GM18511 (cell line): ENCODE measurements around the gene KIAA1755.

ENCODE experiments used
- ATAC-seq: cut with Tn5 transposase; IDR thresholded peaks from one replicate; pipeline ENCODE4 v1.9.1; 2021; ENCODE audit warnings: mild to moderate bottlenecking, moderate library complexity; ENCODE audit not compliant: unreplicated experiment

The KIAA1755 gene

DNA sequence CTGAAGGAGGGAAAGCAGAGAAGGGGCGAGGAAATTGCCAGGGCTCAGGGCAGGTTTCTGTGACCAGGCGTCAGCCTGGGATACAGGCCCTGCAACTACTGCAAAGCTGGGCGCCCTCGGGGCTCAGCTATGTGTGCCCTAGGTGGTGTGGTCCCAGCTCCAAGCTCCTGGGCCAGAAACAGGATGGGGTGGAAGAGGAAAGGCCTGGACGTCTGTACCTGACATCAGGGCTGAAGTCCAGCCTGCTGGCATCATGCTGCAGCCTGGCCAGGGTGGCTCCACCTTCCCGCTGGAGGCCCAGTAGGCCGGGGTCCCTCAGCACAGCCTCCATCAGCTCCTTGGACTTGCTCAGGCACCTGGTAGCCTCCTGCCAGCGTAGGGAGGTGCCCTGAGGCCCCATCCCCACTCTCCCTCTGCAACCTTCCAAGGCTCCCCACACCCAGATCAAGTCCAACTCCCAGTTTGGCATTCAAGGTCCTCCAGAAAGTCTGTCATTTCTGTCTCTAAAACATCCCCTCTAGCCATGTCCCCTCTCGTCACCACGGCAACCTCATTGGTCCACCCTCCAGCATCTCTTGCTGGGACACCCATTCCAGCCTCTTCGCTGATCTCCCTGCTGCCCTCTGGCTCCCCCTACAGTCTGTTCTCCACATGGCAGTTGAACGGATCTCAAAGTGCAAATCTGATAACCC, 38.2 kb downstream of the KIAA1755 start:
- ATAC-seq = no peak

DNA sequence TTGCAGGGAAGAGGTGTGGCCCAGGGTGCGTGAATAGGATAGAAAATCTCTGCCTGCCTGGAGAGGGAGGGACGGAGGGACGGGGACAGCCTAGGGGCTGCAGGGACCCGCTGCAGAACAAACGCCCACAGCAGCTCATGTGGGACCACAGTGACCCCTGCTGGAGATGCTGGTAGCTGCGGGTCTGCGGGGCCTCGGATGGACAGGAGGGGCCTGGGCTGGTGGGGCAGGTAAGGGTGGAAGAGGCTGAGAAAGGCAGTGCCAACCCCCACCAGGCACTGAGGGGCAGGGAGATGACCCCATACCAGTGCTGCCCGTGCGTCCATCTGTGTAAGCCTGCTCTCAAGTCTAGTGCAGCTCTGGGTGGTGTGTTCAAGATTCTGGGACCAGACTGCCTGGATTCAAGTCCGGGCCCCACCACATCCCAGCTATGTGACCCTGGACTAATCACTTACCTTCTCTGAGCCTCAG, 39.4 kb downstream of the KIAA1755 start:
- ATAC-seq = no peak

DNA sequence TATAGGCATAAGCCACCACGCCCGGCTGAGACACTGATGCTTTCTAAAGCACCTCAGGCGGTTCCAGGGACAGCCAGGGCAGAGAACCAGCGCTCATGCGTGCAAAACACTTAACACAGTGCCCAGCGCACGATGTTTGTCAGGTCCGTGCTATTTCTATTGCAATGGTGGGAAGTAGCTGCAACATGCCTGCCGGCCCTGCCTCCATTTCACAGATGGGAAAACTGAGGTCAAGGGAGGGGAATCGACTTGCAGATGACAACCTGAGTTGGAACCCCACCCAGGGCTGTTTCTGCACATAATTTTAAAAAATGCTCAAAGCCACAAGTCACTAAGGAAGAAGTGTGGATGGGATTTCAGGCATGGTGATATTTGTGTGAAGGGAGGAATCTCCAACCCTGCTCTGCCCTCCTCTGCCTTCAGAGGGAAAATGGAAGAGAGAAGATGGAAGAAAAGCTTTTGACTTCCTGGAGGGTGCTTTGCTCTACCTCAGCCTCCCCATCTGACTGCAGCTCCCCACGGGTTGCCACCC, 39.9 kb downstream of the KIAA1755 start:
- no peak for ATAC-seq

DNA sequence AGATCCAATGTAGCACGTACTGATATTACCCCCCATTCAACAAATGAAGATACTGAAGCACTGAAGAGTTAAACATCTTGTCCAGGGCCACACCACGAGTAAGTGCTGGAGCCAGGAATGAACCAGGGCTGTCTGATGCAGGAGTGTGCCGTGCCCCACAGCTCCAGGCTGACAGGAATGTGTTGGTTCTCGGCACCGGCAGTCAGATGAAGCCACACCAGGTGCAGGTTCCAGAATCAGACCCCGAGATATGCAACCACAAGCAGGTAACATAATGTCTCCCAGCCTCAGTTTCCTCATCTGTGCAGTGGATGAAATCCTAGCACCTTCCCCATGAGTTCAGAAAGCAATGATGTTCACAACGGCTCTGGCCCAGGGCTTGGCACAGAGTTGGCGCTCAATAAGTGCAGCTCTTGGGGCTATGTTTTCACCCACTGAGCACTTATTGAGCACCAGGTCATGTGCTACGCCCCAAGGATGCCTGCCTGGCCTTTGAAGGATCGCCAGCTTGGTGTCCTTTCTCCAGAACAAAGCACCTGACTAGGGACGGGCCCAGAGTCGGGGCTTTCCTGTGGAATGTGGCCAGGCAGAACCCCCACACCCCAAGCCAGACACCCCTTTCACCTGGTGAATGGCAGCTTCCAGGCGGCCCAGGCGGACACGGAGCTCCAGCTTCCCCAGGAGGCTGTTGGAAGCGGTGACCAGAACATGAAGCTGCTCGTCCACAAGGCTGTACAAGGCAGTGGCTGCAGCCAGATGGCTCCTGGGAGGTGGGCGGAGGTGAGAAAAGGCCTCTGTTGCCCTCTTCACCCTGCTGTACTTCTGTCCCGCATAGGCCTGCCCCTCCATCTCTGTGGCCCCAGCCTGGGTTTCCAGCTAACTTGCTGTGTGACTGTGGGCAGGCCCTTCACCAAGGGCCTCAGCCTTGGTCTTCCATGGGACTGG, 41.3 kb downstream of the KIAA1755 start:
- no peak for ATAC-seq

DNA sequence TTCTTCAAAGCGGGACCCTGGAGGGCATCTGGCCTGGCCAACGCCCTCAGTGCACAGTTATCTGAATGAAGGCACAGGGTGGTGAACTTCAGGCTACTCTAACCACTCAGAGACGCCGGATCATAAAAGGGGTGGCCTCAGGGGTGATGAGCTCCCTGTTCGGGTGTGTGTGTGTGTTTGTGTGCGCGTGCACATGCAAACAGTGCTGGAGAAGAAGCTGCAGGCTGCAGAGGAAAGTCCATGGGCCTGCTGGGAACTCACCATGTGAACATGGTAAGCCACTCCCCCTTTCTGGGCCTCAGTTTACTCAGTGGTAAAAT, 42.0 kb downstream of the KIAA1755 start:
- ATAC-seq = no peak

DNA sequence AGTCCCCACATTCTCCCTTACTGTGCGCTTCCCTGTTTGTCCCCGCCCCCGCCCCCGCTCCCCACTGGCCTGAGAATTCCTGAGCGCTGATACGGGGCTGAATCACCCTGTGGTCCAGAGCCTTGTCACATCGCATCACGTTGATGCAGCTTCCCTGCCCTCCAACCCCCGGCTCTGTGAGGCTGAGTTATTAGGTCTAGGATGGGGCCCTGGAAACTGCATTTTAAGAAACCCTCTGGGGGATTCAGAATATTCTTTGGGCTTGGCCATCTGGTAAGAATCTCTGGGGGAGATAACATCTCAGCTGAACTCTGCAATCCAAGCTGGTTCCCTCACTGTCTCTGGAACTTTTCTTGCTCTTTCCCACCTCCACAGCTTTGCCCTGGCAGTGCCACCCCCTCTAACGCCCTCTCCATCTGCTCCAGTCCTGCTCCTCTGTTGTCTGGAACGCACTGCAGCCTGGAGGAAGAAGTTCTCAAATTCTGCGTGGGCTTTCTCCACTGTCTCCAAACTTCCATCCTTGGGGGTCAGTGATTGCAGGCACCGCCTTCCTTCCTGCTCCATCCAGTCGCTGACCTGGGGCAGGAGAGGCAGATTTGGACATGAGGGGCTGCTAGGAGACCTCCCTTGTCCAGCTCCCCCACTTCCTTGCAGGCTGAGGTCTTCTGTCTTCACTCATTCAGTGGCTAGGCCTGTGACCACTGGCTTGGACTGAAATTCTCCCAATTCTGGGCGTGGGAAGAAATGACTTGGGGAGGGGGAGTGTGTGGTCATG, 42.6 kb downstream of the KIAA1755 start:
- no peak for ATAC-seq

DNA sequence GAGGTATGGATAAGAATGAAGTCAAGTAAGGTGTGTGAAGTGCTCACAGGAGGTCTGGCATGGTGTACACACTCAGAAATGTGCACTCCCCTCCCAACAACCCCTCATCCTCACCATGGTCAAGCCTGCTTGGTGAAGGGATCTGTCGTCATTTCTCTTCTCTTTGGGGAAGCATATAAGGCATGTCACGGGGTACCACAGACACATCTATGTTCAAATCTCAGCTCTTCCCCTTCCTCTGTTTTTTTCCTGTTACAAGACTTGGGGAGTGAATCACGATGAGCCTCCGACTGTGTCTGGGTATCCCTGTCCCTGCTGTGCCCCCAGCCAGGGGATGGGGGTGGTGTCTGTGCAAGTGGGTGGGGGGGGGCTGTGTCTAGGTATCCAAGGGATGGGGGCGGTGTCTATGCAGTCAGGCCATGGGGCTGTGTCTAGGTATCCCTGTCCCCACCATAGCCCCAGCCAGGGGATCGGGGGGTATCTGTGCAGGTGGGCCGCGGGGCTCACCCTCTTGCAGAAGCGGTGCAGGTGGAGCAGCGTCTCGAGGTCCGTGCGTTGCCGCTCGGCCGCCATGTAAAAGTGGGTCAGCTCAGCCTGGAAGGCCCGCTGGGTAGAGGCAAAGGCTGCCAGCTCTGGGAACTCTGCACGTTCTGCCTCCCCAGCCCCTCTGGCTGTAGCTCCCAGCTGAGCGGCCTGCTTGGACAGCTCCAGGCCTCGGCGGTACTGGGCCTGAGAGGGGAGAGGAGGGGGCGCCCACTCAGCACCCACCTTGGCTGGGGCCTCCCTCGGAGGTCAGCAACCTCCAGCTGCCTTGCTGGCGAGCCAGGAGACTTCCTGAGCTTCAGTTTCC, 43.6 kb downstream of the KIAA1755 start:
- no peak for ATAC-seq

DNA sequence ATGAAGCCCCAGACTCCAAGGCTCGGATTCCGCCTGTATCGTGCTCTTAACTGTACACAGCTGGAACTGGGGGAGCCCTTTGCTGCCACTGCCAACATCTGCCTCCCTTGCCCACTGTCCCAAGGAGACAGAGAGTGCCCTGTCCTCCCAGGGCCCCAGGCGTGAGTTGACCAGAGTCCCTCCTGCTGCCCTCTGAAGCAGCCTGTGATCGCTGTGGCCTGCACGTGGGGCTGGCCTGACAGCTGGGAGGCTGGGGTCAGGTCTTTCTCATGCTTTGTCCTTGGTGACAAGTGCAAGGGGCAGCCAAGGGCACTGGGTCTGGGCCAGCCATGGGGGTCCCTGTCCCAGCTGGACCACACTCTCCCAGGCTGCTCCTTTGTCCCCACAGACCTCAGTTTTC, 44.3 kb downstream of the KIAA1755 start:
- ATAC-seq = no peak

DNA sequence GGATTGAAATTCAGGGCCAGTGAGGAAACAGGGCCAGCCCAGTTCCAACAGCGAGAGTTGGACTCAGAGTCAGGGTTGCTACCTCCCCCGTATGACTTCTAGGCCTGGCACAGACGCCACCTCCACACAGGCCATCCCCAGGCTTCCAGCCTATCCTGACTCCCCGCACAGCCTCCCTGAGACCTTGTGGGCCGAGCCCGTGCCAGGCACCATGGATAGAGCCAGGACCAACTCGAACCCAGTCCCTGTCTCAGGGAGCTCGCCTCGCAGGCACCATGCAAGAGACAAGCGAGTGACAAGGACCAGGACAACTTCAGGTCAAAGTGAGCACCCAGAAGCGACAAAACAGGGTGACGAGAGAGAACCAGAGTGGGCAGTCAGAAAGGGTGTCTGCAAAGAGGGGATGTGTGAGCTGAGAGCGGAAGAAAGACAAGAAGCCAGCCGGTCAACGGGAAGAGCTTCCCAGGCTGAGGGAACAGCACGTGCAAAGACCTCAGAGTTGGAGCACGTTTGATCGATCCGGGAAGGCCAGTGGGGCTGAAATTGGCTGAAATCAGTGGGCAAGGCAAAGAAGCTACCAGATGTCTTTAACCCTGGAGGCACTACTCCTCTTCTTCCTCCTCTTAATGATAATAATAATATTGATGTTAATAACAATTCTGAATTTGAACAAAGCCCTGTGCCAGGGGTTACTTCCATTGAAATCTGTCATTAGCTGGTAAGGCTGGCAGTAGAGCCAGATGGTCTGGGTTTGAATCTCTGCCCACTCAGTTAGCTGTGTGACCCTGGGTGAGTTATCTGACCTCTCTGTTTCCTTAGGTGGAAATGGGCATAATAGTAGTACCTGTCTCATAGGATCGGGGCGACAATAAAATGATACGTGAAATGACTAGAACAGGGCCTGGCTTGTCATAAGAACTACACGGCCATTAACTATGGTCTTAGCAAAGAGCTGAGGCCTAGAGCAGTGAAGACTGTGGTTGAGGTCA, 45.0 kb downstream of the KIAA1755 start:
- no peak for ATAC-seq

DNA sequence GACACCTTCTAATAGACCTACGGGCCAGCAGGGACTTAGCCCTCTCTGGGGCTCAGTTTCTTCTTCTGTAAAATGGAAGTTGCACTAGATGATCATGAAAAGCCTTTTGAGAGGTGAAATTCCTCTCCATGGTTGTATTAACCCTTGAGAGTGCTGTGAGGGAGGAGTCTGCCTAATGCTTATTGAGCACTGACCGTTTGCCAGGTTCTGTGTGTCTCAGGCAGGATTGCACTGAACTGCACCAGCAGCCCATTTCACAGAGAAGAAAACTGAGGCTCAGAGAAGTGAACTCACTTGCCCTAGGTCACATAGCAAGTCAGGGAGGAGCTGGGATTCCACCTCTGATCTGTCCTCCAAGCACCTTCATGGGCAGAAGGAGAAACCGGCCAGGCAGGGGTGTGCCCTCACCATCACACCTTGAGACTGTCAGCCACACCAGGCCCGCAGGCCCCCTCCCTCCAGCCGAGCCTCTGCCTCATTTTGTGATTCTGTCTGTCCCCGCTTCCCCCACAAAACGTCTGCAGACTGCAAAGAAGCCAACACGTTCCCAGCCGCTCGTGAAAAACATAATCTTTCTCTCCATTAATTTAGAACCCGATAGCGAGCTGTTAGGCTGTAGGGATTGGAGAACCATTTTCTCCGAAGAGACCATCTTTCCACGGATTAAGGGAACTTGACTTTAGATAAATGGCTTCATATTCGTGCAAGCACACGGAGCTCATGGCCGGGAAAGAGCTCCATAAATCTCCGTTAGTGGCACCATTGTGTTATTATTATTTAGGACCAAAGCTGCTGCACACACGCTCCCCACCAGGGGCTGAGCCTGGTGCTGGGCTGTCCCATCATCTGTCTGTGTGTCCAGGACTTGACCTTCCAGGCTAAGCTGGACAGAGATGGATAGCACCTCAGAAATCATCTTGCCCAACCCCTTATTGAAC, 46.0 kb downstream of the KIAA1755 start:
- no peak for ATAC-seq

DNA sequence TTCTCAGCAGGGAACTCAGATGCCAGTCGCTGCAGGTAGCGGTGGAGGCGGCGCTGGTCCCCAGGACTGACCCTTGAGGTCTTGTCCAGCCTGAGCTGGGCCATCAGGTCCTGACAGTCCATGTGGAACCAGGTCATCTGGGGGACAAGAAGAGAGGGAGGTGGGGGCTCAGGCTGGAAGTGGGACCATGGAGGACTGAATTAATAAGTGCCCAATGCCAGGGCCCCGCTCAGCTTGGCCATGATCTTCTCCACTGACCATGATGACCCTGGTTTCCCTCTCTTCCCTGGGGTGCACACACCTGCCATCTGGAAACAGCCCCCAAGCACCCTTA, 47.0 kb downstream of the KIAA1755 start:
- ATAC-seq = no peak

DNA sequence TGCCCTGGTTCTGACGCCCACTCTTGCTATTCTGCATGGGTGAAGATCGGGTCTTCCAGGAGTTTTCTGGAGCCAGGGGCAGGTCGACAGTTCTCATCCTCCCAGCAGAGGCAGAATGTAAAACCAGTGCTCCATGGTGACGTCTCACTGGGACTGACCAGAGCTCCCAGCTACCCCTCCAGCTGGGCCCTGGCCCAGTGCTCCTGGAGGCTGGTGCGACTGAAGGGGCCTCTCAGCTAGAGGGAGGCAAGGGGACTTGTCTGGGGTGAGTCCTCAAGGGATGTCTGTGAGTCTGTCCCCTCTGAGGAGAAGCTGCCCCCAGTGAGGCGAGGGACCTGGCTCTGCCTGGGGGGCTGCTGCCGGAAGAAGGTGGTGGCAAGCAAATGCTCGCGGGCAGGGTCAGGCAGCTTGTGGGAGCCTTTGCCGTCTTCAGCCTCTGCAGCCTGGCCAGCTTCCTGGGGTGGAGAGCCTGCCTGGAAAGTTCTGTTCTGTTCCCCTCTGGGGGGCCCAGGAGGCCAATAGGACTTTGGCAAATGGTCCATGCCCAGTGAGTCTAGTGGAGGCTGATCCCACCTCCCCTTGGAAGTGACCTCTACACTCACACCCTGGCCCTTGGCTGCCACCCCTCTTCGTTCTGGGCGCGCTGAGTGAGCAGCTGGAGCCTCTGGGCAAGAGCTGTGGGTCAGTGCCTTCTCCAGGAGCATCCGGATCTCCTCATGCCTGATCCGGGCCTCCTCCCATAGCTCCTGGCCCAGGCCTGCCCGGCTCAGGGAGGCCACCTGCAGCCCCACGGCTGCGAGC, 47.5 kb downstream of the KIAA1755 start:
- ATAC-seq = no peak

DNA sequence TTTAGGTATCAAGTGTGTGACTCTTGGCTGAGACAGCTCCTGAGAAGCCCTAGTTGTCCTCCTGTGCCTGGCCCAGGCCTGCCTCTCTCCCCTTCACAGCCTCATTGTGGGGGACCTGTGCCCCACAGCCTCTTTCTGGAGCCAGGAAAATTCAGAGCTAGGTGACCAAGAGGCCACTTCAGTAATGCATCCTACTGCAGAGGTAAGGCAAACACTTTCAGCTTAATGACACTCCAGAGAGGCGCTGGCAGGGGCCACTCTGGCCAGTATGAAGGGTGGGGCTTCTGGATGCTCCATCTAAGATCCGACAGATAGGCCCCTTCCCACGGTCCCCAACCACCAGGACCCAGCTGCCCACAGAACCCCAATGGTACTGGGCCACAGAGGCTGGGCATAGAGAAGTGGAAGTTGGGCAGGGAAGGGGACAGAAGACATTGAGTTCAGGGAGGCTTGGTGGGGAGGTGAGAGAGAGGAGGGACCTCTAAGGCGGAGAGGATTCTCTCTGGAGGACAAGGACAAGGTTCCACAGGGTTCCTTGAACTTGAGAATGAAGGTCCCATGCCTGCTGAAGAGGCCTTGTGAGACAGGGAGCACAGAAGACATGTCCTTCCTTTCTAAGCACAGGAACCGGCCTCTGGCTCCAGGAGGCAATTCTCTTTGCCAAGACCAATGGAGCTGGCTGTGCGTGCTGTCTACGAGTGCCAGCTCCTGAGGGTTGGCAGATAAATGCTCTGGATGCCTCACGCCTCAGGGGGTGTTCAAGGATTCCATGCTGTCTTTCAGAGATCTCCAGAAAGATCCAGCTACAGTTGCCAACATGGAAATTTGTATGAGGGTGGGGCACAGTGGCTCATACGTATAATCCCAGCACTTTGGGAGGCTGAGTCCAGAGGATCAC, 49.1 kb downstream of the KIAA1755 start:
- no peak for ATAC-seq

DNA sequence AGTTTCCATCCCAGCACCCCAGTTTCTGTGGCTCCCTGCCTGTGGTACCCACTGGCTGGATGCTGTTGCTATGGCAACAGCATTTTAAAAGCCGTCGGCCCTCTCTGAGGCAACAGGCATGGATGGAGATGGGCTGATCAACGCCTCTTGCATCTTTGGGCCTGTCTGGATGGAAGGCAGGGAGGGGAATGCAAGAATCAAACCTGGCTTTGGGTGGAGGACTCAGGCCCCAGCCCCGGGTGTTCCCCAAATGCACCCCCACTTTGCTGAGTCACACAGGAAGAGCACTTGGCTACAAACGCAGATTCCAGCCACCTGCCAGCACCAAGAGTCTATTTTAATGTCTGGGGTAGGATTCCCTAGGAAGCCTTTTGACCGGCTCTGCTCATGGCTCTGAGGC, 49.8 kb downstream of the KIAA1755 start:
- ATAC-seq = no peak

DNA sequence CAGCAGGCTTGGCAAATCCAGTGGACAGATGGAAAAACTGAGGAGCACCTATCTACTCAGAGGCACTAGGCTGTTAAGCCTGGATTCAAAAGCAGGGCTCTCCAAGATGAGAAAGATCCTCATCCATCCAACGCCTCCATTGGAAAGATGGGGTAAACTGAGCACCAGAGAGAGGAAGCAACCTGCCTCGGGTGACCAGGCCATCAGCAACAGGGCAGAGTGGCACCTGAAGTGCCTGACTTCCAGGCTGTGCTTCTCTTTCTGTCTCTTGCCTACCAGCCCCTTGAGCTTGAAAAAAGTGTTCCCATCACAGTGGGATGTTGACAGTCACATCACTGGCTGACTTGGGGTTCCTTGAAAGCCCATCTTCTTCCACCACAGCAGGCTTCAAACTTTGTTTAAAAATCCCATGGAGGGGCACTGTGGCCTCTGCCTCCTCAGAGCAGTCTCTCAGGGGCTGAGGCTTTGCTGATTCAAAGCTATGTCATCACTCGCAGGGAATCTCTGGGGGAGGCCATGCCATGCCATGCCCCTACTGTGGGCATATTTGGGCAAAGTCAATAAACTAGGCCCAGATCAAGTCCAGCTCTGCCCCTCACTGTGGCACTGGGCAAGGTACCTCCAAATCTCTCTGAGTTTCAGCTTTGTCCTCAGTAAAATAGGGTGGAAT, 50.7 kb downstream of the KIAA1755 start:
- no peak for ATAC-seq
